Stimulated activated CD8-positive, alpha-beta memory T cell treated with anti-CD3 and anti-CD28 coated beads, Interleukin-15, amount 100 ng/mL, for 1 hour (primary cell): ENCODE results near the gene DYNC1LI2.
"Not testable (repeated sequence)": the region's sequence is repeated elsewhere in the genome, so short reads cannot be mapped to it uniquely, and the experiment has no call there.

ENCODE experiments used
- DNase-seq: peaks from one replicate; pipeline ENCODE4 v3.0.0-alpha.2; 2020; ENCODE audit warnings: low read depth

The DYNC1LI2 gene

GRCh38 chr16:66696669-66697630 lies 54.5 kb downstream of the DYNC1LI2 start, which contains the start of gene CMTM4:
Gene CMTM4 (minus strand): TSS chr16:66696743. CDS start chr16:66696525, 218 bp downstream.
- peak; percentile 44 for DNase-seq

- DNase-seq = no peak
Measured at GRCh38 chr16:66695935-66696668, 55.3 kb downstream of the DYNC1LI2 start.

- no peak for DNase-seq
Measured at GRCh38 chr16:66695471-66695934, 55.9 kb downstream of the DYNC1LI2 start.

- DNase-seq = no peak
Measured at GRCh38 chr16:66693149-66693548, 58.3 kb downstream of the DYNC1LI2 start.

- no peak for DNase-seq
Measured at GRCh38 chr16:66692341-66692740, 59.1 kb downstream of the DYNC1LI2 start.

- DNase-seq = no peak
Measured at GRCh38 chr16:66691234-66691633, 60.2 kb downstream of the DYNC1LI2 start.

GRCh38 chr16:66690106-66690847 lies 61.1 kb downstream of the DYNC1LI2 start:
- no peak for DNase-seq

- no peak for DNase-seq
Measured at GRCh38 chr16:66689282-66689681, 62.1 kb downstream of the DYNC1LI2 start.

GRCh38 chr16:66687906-66688625 lies 63.3 kb downstream of the DYNC1LI2 start:
- no peak for DNase-seq

GRCh38 chr16:66685501-66686115 lies 65.8 kb downstream of the DYNC1LI2 start:
- DNase-seq = not testable (repeated sequence)

- no peak for DNase-seq
Measured at GRCh38 chr16:66682271-66682670, 69.1 kb downstream of the DYNC1LI2 start.

GRCh38 chr16:66681676-66682075 lies 69.7 kb downstream of the DYNC1LI2 start:
- no peak for DNase-seq

GRCh38 chr16:66678337-66678736 lies 73.1 kb downstream of the DYNC1LI2 start:
- no peak for DNase-seq

- no peak for DNase-seq
Measured at GRCh38 chr16:66677836-66678235, 73.6 kb downstream of the DYNC1LI2 start.

- no peak for DNase-seq
Measured at GRCh38 chr16:66677179-66677578, 74.2 kb downstream of the DYNC1LI2 start.

GRCh38 chr16:66676599-66676998 lies 74.8 kb downstream of the DYNC1LI2 start:
- no peak for DNase-seq

GRCh38 chr16:66673691-66674090 lies 77.7 kb downstream of the DYNC1LI2 start:
- no peak for DNase-seq
